HepG2 (cell line): Measurements from ENCODE around the gene SOCS7. TPM values are rescaled to one million over a fixed set of nuclear protein-coding genes. Genes with fewer than 3 reads are reported as not detected.
A peak's percentile ranks its signal among the peaks of the same experiment; 100 is the strongest.

Source experiments
- ATF2 ChIP-seq: sonication (generic); formaldehyde crosslinking; IDR thresholded peaks from 2 replicates; pipeline ENCODE4 v1.4.0; 2020; ENCODE audit warnings: missing genetic modification reagents
- MXD1 ChIP-seq: sonication (generic); formaldehyde crosslinking; IDR thresholded peaks from 2 replicates; pipeline ENCODE4 v1.4.0; 2020; ENCODE audit warnings: mild to moderate bottlenecking, missing genetic modification reagents
- NFE2L1 ChIP-seq: sonication (generic); formaldehyde crosslinking; IDR thresholded peaks from 2 replicates; pipeline ENCODE4 v1.4.0; 2020; ENCODE audit warnings: missing genetic modification reagents, mild to moderate bottlenecking, borderline replicate concordance
- ZFAT ChIP-seq: sonication (generic); formaldehyde crosslinking; conservative IDR thresholded peaks from 2 replicates; pipeline ENCODE4 v1.8.1; 2023; ENCODE audit warnings: missing genetic modification reagents, inconsistent platforms
- ZNF263 ChIP-seq: sonication (generic); formaldehyde crosslinking; IDR thresholded peaks from 2 replicates; pipeline ENCODE4 v1.4.0; 2020; ENCODE audit warnings: missing genetic modification reagents
- ZNF430 ChIP-seq: sonication (generic); formaldehyde crosslinking; IDR thresholded peaks from 2 replicates; pipeline ENCODE4 v1.9.0; 2021; ENCODE audit warnings: mild to moderate bottlenecking, missing genetic modification reagents
- ZNF768 ChIP-seq: sonication (generic); formaldehyde crosslinking; IDR thresholded peaks from 2 replicates; pipeline ENCODE4 v1.4.0; 2020; ENCODE audit warnings: missing genetic modification reagents
- polyA plus RNA-seq, 8 experiments: library from polyadenylated mRNA; depleted of rRNA in 3 of 8; stranded (reverse) in 7 of 8; unstranded in 1 of 8; fragments of >200 nt; fragmentation: Illumina TruSeq in 4 of 8; extraction: Trizol in 4 of 8; gene quantifications; 2 replicates each; pipeline versions ENCODE4 v1.2.1 to v1.2.3, GENCODE V29; 2011 to 2016; ENCODE audit warnings: low read depth in 4 of 8, missing spikeins in 1 of 8, mixed read lengths in 1 of 8; ENCODE audit not compliant: insufficient read depth in 1 of 8
- total RNA-seq, 5 experiments: library from RNA; depleted of rRNA; stranded (reverse); fragments of >200 nt; fragmentation: Illumina TruSeq; extraction: Trizol; gene quantifications; 2 replicates each; pipeline ENCODE4 v1.2.3, GENCODE V29; 2016; ENCODE audit warnings: low read depth in 1 of 5
- TF ChIP-seq, protein P1 (sequence below): sonication (generic); formaldehyde crosslinking; IDR thresholded peaks from 2 replicates; pipeline ENCODE4 v1.5.0; 2020; ENCODE audit warnings: missing genetic modification reagents
- TF ChIP-seq, protein P2 (sequence below), 2 experiments: fragments of 450-650 bp in 1 of 2; sonication (generic) in 1 of 2; formaldehyde crosslinking; IDR thresholded peaks; 2 replicates each; pipeline versions ENCODE4 v1.5.0 to v1.8.0; 2020 to 2022; ENCODE audit warnings: mild to moderate bottlenecking in 1 of 2, missing genetic modification reagents in 1 of 2

Gene SOCS7
- total and polyA plus RNA-seq, 2 of the 13 experiments (the other 11 are each of a cell fraction or from before 2014, with no cell fraction given) = 19.2 to 24.2 TPM

GRCh38 chr17:38415250-38416194 is 63.9 kb downstream of the SOCS7 start (continued):
- TF ChIP-seq ZNF430 (CRISPR knock-in tag) (no peak), ATF2 (CRISPR knock-in tag) (peak; percentile 91; the same call in 1 of the 2 replicates), ZNF768 (CRISPR knock-in tag) (peak; percentile 50; the same call in 1 of the 2 replicates), ZFAT (CRISPR knock-in tag) (no peak), MXD1 (CRISPR knock-in tag) (0 out of 2 replicates have a peak, but pooled peaks have one; percentile 39), ZNF263 (peak; percentile 8; the same call in 1 of the 2 replicates), NFE2L1 (no peak)
- TF ChIP-seq, protein P1, sequence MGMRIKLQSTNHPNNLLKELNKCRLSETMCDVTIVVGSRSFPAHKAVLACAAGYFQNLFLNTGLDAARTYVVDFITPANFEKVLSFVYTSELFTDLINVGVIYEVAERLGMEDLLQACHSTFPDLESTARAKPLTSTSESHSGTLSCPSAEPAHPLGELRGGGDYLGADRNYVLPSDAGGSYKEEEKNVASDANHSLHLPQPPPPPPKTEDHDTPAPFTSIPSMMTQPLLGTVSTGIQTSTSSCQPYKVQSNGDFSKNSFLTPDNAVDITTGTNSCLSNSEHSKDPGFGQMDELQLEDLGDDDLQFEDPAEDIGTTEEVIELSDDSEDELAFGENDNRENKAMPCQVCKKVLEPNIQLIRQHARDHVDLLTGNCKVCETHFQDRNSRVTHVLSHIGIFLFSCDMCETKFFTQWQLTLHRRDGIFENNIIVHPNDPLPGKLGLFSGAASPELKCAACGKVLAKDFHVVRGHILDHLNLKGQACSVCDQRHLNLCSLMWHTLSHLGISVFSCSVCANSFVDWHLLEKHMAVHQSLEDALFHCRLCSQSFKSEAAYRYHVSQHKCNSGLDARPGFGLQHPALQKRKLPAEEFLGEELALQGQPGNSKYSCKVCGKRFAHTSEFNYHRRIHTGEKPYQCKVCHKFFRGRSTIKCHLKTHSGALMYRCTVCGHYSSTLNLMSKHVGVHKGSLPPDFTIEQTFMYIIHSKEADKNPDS (CRISPR knock-in tag) = 0 out of 2 replicates have a peak, but pooled peaks have one; percentile 43
- TF ChIP-seq, protein P2, sequence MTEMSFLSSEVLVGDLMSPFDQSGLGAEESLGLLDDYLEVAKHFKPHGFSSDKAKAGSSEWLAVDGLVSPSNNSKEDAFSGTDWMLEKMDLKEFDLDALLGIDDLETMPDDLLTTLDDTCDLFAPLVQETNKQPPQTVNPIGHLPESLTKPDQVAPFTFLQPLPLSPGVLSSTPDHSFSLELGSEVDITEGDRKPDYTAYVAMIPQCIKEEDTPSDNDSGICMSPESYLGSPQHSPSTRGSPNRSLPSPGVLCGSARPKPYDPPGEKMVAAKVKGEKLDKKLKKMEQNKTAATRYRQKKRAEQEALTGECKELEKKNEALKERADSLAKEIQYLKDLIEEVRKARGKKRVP (CRISPR knock-in tag; IDR thresholded peaks at IDR 0.05) = peak; percentile 51 to 100; a peak in 3 of 4 replicates
